HG02885 (cell line): ENCODE measurements around the gene GPC5.
"Not testable (repeated sequence)": the region's sequence is repeated elsewhere in the genome, so short reads cannot be mapped to it uniquely, and the experiment has no call there.

Experiments used
- ATAC-seq: cut with Tn5 transposase; IDR thresholded peaks from one replicate; pipeline ENCODE4 v1.9.1; 2021; ENCODE audit warnings: mild to moderate bottlenecking; ENCODE audit not compliant: unreplicated experiment, poor library complexity

The GPC5 gene

GRCh38 chr13:92482790-92483189, 1084.4 kb downstream of the GPC5 start:
- not testable (repeated sequence) for ATAC-seq

GRCh38 chr13:92483894-92484293, 1085.5 kb downstream of the GPC5 start:
- ATAC-seq: no peak

GRCh38 chr13:92487238-92487637, 1088.8 kb downstream of the GPC5 start:
- ATAC-seq: no peak

GRCh38 chr13:92488249-92488852, 1089.9 kb downstream of the GPC5 start:
- no peak for ATAC-seq

GRCh38 chr13:92491839-92492238, 1093.4 kb downstream of the GPC5 start:
- no peak for ATAC-seq

- no peak for ATAC-seq
Measured at GRCh38 chr13:92494915-92495314, 1096.5 kb downstream of the GPC5 start.

GRCh38 chr13:92500192-92500591, 1101.8 kb downstream of the GPC5 start:
- ATAC-seq: no peak

- no peak for ATAC-seq
Measured at GRCh38 chr13:92510416-92510815, 1112.0 kb downstream of the GPC5 start.

GRCh38 chr13:92512852-92513251, 1114.4 kb downstream of the GPC5 start:
- ATAC-seq: no peak

- ATAC-seq: no peak
Measured at GRCh38 chr13:92513672-92514071, 1115.3 kb downstream of the GPC5 start.

- no peak for ATAC-seq
Measured at GRCh38 chr13:92514420-92515125, 1116.2 kb downstream of the GPC5 start.

- ATAC-seq: not testable (repeated sequence)
Measured at GRCh38 chr13:92516878-92517277, 1118.5 kb downstream of the GPC5 start.

GRCh38 chr13:92518622-92519021, 1120.2 kb downstream of the GPC5 start:
- not testable (repeated sequence) for ATAC-seq

GRCh38 chr13:92530364-92530763, 1131.9 kb downstream of the GPC5 start:
- no peak for ATAC-seq

GRCh38 chr13:92535222-92536006, 1137.0 kb downstream of the GPC5 start:
- no peak for ATAC-seq

- no peak for ATAC-seq
Measured at GRCh38 chr13:92537471-92537870, 1139.0 kb downstream of the GPC5 start.

- no peak for ATAC-seq
Measured at GRCh38 chr13:92538164-92538563, 1139.7 kb downstream of the GPC5 start.

GRCh38 chr13:92539148-92539547, 1140.7 kb downstream of the GPC5 start:
- not testable (repeated sequence) for ATAC-seq

GRCh38 chr13:92547266-92547665, 1148.8 kb downstream of the GPC5 start:
- ATAC-seq: no peak

GRCh38 chr13:92549276-92549675, 1150.9 kb downstream of the GPC5 start:
- no peak for ATAC-seq

- ATAC-seq: no peak
Measured at GRCh38 chr13:92553470-92554114, 1155.2 kb downstream of the GPC5 start.
